Astrocyte of the spinal cord (primary cell): Measurements from ENCODE around the gene ASS1.

Experiments used
- DNase-seq: peaks from one replicate; pipeline ENCODE4 v3.0.0; 2011; ENCODE audit warnings: low read depth, low spot score
- H3K4me3 ChIP-seq: 2 replicates; pipeline ENCODE4 v1.5.1; 2011; ENCODE audit warnings: low read depth, mild to moderate bottlenecking, low read length, moderate library complexity
- in situ Hi-C: cut with HindIII; loops from 2 replicates; pipeline ENCODE4 v1.10.0; 2017; ENCODE audit warnings: low sequenced_read_pairs
- TF ChIP-seq, protein P1 (sequence below): IDR thresholded peaks from 2 replicates; pipeline ENCODE4 v1.5.1; 2012; ENCODE audit warnings: low read depth, mild to moderate bottlenecking, low read length, inconsistent platforms

ASS1 gene

GRCh38 chr9:130512199-130512598, 67.4 kb downstream of the ASS1 start:
- H3K4me3 ChIP-seq: no peak overlapping the region
- TF ChIP-seq, protein P1, sequence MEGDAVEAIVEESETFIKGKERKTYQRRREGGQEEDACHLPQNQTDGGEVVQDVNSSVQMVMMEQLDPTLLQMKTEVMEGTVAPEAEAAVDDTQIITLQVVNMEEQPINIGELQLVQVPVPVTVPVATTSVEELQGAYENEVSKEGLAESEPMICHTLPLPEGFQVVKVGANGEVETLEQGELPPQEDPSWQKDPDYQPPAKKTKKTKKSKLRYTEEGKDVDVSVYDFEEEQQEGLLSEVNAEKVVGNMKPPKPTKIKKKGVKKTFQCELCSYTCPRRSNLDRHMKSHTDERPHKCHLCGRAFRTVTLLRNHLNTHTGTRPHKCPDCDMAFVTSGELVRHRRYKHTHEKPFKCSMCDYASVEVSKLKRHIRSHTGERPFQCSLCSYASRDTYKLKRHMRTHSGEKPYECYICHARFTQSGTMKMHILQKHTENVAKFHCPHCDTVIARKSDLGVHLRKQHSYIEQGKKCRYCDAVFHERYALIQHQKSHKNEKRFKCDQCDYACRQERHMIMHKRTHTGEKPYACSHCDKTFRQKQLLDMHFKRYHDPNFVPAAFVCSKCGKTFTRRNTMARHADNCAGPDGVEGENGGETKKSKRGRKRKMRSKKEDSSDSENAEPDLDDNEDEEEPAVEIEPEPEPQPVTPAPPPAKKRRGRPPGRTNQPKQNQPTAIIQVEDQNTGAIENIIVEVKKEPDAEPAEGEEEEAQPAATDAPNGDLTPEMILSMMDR: no peak
- in situ Hi-C loops: no loop called here
- no peak for DNase-seq

- TF ChIP-seq, protein P1: no peak
- in situ Hi-C loops: no loop called here
- no peak overlapping the region for H3K4me3 ChIP-seq
- DNase-seq: no peak
Measured at GRCh38 chr9:130513078-130513477, 68.3 kb downstream of the ASS1 start.

- in situ Hi-C loops: no loop called here
- TF ChIP-seq, protein P1: no peak
- DNase-seq: no peak
- no peak overlapping the region for H3K4me3 ChIP-seq
Measured at GRCh38 chr9:130518233-130518632, 73.5 kb downstream of the ASS1 start.

- in situ Hi-C loops: no loop called here
- TF ChIP-seq, protein P1: no peak
- no peak for DNase-seq
- no peak overlapping the region for H3K4me3 ChIP-seq
Measured at GRCh38 chr9:130518943-130519799, 74.4 kb downstream of the ASS1 start.

- in situ Hi-C loops: no loop called here
- no peak overlapping the region for H3K4me3 ChIP-seq
- TF ChIP-seq, protein P1: no peak
- no peak for DNase-seq
Measured at GRCh38 chr9:130519927-130520326, 75.2 kb downstream of the ASS1 start.

- no peak overlapping the region for H3K4me3 ChIP-seq
- in situ Hi-C loops: no loop called here
- no peak for DNase-seq
- TF ChIP-seq, protein P1: no peak
Measured at GRCh38 chr9:130521715-130522114, 77.0 kb downstream of the ASS1 start.
